ENCODE measurements around the gene TMEM256.

Gene TMEM256

DNA sequence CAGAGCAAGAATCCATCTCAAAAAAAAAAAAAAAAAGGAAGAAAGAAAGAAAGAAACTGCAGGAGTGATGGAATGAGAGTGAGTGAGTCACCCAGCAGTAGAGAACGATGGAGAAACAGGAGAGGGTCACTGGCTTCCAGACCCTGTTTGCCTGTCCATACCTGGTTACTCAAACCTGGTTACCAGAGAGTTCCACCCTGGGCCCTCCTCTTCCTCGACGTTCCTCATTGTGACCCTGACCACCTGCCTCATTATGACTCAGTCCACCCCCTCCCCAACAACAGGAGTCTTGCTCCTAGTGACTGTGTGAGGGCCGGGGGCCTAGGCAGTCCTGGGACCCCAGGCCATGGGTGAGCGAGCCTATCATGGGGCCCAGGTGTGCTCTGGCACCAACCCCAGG, 24.7 kb upstream of the TMEM256 start, which contains the start of gene SPEM3:
Gene SPEM3, plus strand, starts transcription at position 301 of the 400 bp plus-strand sequence. Its CDS starts 46 bp downstream, at position 347.
- DNase-seq, result no peak

DNA sequence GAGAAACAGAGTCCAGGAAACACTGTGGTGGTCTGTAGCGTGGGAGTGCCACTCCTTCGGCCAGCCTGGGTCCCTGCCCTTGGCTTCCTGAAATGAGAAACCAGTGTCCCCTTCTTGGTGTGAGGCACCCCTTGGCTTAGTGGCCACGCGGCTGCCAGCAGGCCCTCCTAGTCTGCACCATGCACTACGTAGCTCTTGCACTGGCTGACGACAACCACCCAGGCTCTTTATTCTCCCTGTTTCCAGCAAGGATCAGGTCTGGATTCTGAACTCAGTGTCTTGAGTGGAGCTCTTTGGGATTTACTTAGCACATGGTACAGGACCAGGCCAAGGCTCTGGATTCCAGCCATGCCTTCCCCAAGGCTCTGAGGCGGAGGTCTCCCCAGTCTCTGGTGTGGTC, 23.7 kb upstream of the TMEM256 start:
- no peak for DNase-seq

DNA sequence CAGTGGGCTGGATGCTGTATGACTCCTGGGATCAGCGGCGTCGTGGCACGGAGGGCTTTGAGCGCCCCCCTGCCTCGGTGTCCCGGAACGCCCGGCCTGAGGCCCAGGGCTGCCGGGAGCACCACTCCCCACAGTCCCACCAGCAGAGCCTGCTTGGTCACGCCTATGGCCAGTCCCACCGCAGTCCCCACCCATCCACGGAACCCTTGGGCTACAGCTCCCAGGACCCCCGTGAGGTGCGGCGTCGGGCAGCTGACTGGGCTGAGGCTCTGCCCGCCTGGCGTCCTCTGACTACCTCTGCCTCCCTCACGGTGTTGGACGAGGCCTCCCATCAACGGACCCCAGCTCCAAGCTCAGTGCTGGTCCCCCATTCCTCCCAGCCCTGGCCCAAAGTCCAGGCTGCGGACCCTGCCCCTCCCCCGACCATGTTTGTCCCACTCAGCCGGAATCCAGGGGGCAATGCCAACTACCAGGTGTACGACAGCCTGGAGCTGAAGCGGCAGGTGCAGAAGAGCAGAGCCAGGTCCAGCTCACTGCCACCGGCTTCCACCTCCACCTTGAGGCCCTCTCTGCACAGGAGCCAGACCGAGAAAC, 23.1 kb upstream of the TMEM256 start:
- no peak for DNase-seq

DNA sequence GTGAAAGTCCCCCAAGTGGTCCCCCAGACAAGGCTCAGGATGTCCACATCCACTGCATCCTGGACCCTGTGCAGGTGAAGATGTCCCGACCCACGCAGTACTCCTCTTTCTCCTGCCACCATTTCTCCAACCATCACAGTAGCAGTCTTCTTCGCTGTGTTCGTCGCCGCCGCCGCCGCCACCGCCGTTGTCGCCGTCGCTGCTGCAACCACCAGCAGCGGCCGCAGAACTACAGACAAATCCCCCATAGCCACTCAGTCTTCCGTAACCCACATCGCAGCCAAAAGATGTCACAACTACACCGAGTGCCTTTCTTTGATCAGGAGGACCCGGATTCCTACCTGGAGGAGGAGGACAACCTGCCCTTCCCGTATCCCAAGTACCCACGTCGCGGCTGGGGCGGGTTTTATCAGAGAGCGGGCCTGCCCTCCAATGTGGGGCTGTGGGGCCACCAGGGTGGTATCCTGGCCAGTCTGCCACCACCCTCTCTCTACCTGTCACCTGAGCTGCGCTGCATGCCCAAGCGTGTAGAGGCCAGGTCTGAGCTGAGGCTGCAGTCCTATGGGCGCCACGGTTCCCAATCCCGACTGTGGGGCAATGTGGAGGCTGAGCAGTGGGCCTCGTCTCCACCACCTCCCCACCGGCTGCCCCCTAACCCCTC, 22.4 kb upstream of the TMEM256 start:
- DNase-seq, result no peak

DNA sequence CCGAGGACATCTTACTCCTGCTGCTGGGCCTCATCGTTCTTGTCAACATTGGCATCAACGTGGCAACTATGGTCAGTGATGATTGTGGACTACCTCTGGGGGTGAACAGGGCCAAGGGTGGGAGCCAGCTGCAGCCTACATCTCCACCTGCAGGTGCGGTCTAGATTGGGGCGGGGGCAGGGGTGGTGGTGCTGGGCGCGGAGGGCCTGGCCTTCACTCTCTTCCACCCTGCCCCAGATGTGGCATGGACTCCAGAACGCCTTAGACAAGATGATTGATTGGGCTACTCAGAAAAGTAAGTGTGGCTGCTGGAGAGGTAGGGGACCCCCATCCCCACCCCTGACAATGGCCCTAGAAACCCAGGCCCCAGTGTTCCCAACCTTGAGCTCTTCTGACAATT, 21.9 kb upstream of the TMEM256 start:
- no peak for DNase-seq

DNA sequence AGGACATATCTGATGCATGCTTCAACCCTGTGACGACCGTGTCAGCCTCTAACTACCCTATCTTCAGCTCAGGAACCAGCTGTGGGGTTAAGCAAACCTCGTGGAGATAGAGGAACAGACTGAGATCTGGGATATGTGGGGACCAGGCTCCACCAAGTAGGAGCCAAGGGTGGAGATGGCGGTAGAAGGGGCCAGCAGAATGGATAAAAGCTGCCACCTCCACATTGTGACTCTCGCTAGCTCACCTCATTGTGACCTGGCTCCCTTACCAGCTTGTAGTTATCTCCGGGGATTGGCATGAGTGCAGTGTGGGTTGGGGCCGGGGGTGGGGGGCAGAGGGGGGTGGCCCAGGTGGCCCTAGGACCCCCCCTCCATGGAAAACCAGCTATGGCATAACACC, 21.4 kb upstream of the TMEM256 start, which contains the start of gene SPEM2:
Gene SPEM2, plus strand, starts transcription at position 301 of the 400 bp plus-strand sequence. Its CDS starts 73 bp downstream, at position 374.
- no peak for DNase-seq

DNA sequence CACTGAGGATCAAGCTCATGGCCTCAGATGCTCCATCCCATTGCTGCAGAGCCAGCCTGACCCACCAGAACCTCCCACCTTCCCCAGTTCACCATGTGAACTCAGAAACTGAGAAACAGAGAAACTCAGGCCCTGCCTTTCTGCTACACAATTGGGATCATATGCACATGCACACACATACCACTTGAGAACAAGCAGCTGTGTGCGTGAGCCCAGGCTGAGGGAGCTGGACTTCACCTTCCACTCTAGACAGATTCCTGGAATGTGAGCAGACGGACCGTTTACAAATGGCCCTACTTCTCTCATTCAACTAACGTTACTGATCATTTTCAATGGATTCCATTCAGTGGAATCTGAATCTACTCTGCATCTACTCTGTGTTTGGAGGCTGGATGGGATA, 19.8 kb upstream of the TMEM256 start:
- DNase-seq, result no peak

DNA sequence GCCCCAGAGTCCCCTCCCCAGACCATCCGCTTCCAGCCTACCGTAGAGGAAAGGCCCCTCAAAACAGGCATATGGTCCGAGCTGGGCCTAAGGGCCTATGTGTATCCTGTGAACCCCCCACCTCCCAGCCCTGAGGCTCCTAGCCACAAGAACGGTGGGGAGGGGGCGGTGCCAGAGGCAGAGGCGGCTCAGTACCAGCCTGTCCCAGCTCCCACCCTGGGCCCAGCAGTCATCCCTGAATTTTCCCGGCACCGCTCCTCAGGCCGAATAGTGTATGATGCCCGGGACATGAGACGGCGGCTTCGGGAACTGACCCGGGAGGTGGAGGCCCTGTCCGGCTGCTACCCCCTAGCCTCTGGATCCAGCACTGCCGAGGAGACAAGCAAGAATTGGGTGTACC, 17.3 kb upstream of the TMEM256 start:
- DNase-seq, result no peak

DNA sequence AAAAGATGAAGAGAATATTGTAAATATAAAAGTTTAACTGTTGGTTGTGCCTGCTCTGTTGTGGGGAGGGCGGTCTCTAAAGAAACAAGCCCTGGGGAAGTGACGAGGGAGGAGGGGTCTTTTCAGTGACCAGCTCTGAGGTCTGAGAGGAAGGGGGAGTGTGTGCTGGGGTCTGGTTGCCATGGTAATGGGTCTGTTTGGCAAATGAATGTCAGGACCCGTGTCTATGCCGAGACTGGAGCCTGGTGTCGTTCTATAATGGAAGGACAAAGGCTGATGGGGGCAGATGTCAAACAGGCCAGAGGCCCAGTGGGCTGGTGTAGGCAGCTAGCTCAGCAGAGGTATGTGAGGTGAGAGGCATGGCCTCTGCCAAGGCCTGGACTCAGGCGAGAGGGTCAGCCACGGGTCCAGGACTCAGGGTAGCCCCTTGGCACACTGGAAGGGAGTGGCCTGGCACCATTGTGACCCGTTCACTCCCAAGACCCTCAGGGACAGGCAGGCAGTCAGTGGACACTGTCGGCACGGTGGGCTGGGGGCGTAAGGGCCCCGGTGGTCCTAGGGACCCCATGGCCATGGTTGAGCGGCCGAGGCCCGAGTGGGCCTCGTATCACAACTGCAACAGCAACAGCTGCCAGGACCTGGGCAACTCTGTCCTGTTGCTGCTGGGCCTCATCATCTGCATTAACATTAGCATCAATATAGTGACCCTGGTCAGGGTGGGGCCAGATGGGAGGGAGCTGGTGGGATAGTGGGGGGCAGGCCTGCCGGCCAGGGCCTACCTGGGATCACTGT, 16.1 kb upstream of the TMEM256 start, which contains the start of gene SPEM1:
Gene SPEM1, plus strand, starts transcription at position 506 of the 792 bp plus-strand sequence. Its CDS starts 61 bp downstream, at position 567.
- DNase-seq, result no peak

DNA sequence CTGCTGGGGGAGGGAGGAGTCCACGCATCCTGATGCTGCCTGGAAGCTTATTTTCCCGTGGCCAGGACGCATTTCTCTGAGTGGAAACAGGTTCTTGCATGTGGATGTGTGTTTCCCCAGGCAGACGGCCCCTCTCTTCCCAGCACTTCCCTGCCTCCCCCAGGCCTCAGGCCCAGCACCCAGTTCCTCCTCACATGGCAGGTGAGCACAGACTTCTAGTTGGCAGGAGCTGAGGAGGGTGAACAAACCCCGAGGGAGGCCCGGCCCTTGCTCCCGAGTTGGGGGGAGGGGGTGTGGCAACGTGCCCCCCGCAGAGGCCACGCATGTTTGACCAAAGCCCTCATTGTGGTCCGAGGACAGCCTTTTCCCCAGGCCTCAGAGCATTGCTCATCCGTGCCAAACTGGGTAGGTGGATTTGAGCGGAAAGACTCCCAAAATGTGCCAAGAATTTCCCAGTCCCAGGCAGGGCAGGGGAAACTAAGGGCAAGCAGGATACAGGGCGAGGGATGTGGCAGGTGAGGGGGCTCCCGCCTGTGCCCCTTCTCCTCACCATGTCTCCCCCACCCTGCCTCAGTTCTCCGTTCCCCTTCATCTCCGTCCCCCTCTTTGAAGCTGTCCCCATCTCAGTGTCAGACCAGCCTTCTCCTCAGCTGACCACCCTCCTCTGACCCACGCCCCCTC, 14.7 kb upstream of the TMEM256 start:
- DNase-seq, result no peak

DNA sequence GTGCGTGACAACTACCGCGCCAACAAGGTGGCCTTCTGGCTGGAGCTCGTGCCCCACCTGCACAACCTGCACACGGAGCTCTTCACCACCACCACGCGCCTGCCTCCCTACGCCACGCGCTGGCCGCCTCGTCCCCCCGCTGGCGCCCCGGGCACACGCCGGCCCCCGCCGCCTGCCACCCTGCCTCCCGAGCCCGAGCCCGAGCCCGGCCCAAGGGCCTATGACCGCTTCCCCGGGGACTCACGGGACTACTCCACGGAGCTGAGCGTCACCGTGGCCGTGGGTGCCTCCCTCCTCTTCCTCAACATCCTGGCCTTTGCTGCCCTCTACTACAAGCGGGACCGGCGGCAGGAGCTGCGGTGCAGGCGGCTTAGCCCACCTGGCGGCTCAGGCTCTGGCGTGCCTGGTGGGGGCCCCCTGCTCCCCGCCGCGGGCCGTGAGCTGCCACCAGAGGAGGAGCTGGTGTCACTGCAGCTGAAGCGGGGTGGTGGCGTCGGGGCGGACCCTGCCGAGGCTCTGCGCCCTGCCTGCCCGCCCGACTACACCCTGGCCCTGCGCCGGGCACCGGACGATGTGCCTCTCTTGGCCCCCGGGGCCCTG, 13.3 kb upstream of the TMEM256 start:
- no peak for DNase-seq

DNA sequence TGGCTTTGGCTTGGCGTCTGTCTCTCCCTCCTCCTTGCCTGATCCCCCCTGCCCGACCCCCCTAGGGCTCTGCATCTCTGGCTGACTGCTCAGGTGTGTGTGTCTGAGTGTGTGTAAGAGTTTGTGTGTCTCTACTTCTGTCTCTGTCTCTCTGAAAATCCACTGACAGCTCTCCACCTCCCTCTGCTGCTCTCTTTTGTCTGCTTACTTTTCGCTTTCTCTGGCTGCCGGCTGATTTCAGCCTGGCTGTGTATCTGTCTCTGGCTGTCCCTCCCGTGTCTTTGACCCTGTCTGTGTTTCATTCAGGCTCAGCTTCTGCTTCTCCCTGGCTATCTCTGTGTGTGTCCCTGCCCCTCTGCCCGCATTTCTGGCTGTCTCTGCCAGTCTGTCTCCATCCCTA, 12.4 kb upstream of the TMEM256 start:
- DNase-seq, result no peak

DNA sequence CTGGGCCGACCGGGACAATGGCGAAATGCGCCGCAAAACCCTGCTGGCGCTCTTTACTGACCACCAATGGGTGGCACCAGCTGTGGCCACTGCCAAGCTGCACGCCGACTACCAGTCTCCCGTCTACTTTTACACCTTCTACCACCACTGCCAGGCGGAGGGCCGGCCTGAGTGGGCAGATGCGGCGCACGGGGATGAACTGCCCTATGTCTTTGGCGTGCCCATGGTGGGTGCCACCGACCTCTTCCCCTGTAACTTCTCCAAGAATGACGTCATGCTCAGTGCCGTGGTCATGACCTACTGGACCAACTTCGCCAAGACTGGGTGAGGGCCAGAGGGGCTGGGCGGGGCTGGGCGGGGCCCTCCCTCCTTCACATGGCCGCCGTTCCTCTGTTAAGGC, 11.9 kb upstream of the TMEM256 start:
- DNase-seq, result no peak

DNA sequence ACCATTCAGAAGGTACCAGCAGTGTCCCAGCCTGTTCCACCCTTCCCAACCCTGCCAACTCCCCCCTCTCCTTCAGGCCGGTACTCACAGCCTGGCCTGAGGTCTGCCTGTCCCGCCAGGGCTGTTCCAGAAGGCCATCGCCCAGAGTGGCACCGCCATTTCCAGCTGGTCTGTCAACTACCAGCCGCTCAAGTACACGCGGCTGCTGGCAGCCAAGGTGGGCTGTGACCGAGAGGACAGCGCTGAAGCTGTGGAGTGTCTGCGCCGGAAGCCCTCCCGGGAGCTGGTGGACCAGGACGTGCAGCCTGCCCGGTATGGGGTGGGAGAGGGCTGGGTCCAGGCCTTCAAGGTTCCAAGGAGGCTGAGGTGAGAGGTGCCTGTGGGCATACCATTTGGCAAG, 10.9 kb upstream of the TMEM256 start:
- DNase-seq, result no peak

DNA sequence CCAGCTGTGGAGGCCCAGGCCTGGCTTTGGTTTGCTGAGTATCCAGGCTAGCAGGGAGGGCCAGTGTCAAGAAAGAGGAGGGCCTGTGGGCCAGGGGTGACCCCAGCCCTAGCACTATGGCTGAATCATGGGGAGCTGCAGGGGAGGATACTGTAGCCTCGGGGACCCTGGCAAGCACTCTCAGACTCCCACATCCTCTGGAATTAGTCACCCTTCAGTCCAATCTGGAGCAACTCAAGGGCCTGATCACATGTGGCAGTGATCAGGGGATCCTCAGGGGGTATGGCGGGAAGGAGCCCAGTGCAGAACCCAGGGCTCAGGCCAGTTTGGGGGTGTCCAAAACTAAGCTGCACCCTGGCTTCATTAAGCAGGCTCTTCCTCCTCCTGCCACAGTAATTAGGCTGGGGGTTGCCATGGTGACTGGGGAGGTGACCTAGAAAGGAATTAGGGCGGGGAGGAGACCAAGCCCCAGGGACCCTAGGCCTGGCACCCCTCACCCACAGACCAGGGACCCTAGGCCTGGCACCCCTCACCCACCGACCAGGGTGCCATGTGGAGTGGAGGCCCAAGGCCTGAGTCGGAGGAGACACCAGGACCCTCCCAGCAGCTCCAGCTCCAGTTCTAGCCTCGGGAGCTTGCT, 9.6 kb upstream of the TMEM256 start:
- DNase-seq, result no peak

DNA sequence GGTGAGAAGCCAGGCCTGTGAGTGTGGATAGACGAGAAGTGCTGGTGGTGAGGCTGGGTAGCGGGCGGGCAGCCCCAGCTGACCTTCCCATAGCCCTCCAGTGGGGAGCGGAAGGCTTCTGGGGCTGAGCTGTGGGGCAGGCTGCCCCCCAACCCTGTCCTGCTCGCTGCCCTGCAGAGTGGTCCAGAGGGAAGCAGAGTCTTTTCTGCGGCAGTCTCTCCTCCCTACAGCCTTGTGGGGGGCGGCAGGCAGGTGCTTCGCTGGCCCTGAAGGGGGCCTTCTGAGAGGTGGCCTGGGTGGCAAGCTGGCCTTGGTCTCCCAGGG, 7.5 kb upstream of the TMEM256 start:
- DNase-seq, result no peak

DNA sequence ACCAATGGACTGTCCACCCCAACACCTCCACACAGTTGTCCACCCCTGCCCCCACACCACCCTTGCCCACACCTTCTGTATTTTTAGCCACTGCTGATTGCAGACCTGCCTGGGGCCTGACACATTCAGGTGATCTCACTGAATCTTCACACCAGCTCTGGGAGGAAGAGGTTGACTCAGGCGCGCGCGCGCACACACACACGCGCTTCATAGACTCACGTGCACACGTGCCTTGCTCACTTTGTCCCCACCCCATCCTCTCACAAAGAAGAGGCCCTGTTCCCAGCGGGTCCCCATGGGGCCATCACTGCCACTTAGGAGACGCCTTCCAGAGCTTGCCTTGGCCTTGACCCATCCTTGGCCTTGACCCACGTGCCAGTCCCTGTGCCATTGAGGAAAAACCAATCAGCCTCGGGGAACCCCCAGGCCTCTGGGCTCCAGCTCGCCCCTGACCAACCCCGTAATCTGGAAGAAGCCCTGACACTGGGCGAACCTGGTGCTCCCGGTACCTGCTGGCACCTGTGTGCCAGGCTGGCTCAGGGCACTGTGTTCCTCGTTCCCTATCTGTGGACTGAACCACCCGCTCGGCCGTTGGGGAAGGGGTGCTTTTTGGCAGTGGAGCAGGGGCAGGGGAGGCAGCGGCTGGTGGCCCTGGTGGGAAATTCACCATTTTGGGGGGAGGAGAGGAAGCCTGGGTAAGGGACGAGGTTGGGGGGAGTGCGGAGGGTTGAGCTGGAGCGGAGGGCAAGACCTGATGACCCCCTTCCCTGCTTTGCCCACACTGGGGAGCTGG, 6.9 kb upstream of the TMEM256 start:
- no peak for DNase-seq

DNA sequence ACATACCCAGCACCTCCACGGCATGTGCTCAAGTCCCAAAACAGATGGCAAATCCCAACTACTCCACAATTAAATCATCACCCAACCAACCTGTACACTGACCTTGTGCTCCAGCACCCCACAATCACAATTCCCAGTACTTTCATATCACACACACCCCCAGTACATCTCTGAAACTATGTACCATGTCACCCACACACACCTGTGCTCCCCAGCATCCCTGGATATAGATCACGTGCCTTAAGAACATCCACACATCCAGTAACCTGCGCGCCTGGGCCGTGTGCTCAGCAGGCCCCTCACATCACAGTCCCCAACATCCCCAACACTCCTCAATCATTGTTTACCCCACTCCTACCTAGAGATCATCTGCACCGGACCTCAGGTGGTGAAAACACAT, 5.8 kb upstream of the TMEM256 start:
- no peak for DNase-seq

DNA sequence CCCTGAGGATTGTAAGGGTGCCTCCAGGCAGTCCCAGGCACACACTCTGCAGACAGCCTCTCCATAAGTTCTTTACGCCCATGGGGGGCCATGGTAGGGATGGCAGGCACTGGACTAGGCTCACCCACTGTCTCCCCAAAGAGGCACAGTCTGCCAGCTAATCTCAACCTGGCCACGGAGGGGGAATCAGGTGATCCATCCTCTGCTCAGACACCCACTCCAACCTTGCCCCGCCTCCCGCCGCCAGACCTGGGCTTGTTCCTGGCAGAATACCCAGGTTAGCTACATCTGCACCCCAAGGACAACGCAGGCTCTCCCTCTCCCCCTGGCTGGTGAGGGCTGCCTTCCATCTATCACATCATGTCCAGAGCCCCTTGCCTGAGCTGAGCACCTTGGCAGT, 5.0 kb upstream of the TMEM256 start:
- DNase-seq, result no peak

DNA sequence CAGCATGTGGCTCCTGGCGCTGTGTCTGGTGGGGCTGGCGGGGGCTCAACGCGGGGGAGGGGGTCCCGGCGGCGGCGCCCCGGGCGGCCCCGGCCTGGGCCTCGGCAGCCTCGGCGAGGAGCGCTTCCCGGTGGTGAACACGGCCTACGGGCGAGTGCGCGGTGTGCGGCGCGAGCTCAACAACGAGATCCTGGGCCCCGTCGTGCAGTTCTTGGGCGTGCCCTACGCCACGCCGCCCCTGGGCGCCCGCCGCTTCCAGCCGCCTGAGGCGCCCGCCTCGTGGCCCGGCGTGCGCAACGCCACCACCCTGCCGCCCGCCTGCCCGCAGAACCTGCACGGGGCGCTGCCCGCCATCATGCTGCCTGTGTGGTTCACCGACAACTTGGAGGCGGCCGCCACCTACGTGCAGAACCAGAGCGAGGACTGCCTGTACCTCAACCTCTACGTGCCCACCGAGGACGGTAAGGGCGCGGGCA, 4.4 kb upstream of the TMEM256 start:
- DNase-seq, result no peak

DNA sequence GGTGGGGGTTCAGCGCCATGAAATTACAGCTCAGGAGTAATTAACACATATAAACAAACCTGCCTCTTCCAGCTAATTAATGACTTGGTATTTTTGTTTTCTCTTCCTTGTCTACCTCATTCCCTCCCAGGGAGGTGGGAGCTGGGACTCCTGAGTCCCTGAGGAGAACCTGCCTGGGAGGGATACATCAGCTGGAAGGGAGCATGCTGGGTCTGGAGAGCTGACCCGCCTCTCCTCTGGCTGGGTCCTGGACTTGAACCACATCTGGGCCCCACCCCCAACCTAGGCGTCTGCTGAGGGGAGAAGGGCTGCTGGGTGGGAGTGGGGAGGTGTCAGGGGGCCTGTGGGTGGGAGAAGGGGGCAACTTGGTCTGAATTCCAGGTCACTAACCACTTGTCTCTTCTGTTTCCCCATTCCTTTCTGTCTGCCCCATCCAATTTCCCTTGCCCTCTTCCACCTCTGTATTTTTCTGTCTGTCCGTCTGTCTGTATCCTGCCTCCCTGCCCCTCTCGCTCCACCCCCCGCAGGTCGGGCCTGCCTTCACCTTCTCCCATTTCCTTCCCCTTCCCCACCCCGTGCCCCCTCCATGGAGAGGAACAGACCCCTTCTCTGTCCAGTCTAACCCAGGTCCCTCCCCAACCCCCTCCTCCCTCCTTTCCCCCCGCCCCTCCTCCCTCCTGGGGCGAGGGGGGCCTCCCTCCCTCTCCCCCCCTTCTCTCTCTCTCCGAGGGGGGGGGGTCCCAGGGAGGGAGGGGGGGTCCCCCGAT, 3.8 kb upstream of the TMEM256 start, which contains the start of gene NLGN2:
Gene NLGN2, plus strand, starts transcription at position 361 of the 767 bp plus-strand sequence. CDS start 411 bp downstream, outside the sequence.
- DNase-seq, result no peak
